Measurements from ENCODE around the gene FYCO1. TPM values are rescaled to one million over a fixed set of nuclear protein-coding genes. Genes with fewer than 3 reads are reported as not detected.

Gene FYCO1
- total RNA-seq, 1 donor from 2014 or later = 21.2 TPM

DNA sequence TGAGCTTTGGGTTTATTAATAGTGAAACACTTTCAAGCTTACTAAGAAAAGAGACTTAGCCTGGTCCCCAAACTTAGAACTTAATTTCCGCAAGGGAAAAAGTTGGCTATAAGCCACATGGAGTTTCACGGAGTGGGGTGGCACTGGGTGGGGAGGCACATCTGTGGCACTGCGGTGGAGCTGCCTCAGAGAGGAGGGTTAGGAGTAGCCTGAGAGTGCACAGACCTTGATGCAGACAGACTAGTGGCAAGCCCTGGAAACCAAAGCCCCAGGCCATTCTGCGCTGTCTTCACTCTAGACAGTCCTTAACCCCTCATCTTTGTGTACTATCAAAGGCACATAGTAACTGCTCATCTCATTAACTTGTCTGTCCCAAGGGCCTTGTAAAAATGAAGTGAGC is 30.4 kb downstream of the FYCO1 start:
- no peak for DNase-seq (ENCODE audit: low read depth, low spot score)

- no peak for DNase-seq (ENCODE audit: low read depth, low spot score)
Observed at GRCh38 chr3:45964139-45964538, 31.5 kb downstream of the FYCO1 start.

DNA sequence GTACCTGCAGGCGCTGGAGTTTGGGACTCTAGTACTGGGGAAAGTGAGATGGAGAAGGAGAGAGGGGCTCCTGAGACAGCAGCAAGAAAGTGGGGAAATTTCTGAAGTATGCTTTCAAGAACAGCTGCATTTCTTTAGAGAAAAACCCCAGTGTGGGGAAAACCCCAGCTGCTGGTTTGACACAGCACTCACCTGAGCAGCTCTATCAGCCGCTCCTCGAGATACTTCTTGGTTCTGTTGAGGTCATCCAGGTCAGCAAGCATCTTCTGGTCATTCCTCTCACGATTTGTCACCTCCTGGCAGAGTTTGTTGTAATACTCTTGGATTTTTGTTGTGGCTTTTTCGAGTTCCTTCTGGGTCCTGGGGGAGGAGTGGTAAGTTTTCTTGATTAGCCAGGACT is 33.6 kb downstream of the FYCO1 start:
- no peak for DNase-seq (ENCODE audit: low read depth, low spot score)

DNA sequence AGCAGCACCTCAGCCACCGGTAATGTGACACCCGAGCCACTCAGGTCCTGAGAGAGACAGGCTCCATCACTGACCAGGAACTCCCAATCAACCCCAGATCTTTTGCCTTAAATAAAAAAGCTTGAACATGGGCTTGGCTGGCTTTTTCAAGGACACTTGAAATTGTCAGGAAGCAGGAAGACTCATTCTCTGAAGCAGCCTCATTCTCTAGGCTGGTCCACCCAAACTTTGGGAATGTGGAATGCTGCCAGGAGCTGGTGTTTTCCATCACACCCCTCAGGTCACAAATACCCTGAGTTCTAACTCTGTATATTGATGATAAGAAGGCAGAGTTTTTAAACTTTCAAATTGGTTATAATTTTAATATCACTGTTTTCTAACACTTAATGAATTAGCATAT is 35.3 kb downstream of the FYCO1 start:
- DNase-seq (ENCODE audit: low read depth, low spot score) = no peak

- no peak for DNase-seq (ENCODE audit: low read depth, low spot score)
Observed at GRCh38 chr3:45959201-45959600, 36.4 kb downstream of the FYCO1 start.

DNA sequence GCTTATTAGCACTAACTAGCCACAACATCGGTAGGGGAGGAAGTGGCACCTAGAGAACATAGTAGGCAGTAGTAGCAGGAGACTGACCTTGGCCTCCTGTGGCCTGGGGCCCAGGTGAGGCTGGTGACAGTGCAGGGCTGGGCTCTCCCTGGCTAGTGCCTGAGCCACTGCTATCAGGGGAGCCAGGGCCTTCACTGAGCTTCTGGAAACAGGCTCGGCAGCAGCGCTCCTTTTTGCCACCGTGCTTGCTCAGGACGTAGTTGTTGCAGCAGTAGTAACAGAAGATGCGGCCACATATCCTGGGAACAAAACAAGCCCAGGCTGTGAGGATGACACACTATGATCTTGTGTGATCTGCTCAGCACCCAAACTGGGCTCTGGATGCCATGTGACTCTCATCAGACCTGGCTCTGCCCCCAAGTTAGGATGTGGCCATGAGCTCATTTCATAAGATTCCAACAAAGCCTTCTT is 37.3 kb downstream of the FYCO1 start:
- no peak for DNase-seq (ENCODE audit: low read depth, low spot score)

GRCh38 chr3:45957586-45957985 is 38.0 kb downstream of the FYCO1 start:
- DNase-seq (ENCODE audit: low read depth, low spot score) = no peak

- no peak for DNase-seq (ENCODE audit: low read depth, low spot score)
Observed at GRCh38 chr3:45955706-45956105, 39.9 kb downstream of the FYCO1 start.

DNA sequence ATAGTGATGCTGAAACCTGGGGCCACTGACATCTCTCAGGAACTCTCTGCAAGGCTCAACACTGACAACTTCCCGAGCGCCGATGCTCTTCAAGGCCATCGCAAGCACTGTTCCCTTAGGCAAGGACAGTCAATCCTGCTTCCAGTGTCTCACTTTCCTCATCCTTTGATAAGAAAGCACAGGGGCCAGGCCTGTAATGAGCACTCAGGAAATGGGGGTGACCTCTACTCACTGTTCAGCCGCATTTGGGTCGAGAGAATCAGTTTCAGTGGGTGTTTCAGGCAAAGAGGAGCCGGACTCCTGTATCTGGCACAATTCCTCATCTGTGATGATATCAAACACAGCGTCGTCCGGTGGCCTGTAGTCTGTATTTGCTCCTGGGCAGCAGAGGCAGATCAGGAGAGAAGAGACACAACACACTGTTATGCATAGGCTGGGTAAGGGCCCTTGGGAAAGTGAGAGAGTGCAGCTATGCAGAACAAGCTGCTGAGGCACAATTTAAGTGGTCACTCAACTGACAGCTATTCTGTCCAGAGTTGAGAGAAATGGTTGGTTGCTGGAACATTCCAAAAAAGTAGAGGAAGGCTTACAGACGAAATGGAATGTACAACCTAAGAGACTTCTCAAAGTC is 40.5 kb downstream of the FYCO1 start:
- no peak for DNase-seq (ENCODE audit: low read depth, low spot score)

- DNase-seq (ENCODE audit: low read depth, low spot score) = no peak
Observed at GRCh38 chr3:45954306-45954705, 41.3 kb downstream of the FYCO1 start.

DNA sequence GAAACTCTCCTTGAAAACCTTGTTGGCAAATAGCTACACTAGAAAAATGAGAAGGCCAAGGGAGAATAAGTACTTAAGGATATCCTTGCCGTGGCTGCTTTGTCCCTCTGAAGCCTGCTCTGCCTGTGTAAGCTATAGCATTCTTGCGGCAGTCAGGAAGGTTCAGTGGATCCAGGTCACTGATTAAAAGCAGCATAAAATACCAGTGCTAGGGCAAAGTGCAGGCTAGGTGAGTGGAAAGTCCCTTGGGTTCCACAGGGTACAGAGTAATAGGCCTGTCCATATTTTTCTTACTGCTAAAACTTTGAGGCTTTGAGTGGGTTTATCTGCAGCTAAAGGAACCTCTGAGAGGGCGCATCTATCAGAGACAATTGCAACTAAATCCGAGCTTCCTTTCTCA is 42.1 kb downstream of the FYCO1 start:
- no peak for DNase-seq (ENCODE audit: low read depth, low spot score)

DNA sequence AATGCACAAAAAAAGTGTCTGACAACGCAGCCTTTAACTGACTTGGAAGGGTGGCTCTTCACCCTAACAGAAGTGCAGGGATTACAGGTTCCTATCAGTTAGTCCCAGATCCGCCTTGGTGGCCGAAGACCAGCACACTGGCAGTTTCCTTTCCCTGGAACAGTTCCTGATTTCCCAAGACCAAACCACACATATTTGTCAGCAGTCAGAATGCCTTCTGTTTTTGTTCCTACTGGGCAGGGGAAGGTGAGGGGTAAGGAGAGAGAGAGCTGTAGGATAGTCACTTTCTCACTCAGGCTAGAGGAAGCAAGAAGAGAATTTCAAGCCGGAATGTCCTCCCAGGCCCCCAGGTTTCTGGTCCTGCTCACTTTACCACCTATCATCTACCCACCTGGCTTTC is 43.2 kb downstream of the FYCO1 start:
- no peak for DNase-seq (ENCODE audit: low read depth, low spot score)

- no peak for DNase-seq (ENCODE audit: low read depth, low spot score)
Observed at GRCh38 chr3:45951946-45952345, 43.7 kb downstream of the FYCO1 start.

- no peak for DNase-seq (ENCODE audit: low read depth, low spot score)
Observed at GRCh38 chr3:45950686-45951600, 44.7 kb downstream of the FYCO1 start.

DNA sequence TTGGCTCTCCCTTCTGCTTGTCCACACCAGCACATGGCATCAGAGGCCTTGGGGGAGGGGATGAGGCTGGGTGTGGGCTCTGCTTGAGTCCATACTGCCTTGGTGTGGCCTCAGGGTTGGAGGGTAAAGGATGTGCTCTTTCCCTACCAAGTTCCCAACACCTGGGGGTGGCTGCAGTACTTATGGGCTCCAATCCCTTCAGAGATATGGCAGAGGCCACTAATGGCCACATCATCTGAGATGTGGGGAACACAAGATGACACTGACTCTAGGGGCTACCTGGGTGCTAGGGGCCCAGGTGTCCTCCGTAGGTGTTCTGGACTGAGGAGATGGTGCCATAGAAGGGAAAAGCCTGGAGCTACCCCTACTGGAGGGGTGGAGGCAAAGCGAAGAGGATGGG is 45.5 kb downstream of the FYCO1 start:
- no peak for DNase-seq (ENCODE audit: low read depth, low spot score)

GRCh38 chr3:45949432-45949831 is 46.2 kb downstream of the FYCO1 start:
- no peak for DNase-seq (ENCODE audit: low read depth, low spot score)

DNA sequence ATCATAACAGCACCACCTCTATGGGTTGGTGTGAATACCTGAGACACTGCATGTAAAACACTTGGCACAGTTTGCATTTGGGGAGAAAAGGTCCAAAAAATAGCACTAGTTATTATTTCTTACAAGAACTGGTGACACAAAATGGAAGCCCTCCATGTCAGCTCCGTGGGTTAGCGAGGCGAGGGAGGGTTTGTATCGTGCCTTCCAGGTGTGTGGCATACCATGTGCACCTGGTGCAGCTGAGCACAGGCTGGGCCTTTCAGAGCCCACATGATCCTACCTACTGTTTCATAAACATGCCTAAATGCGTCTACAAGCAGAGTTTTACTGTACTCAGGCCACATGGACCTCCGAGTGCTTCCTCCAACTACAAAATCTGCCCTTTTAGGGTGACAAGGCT is 46.7 kb downstream of the FYCO1 start:
- no peak for DNase-seq (ENCODE audit: low read depth, low spot score)

DNA sequence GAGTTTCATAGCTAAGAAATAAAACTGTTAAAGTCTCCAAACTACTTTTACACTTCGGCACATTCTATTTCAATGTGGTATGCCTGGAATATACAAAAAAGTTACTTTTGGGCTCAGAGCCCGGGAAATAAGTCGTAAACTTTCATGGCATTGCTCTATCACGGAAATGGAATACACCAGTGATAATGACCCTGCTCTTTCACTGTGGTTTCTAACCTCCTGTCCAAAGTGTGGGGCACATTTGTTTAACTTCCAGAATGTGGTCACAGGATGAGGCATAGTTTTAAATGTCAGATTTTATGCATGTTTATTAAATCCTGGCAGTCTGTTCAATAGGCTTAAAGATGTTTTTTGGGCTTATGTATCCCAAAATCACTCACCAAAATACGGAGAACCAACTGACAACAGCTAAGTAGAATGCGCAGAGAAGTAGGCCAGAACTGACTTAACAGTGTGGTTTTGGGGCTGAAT is 47.3 kb downstream of the FYCO1 start:
- no peak for DNase-seq (ENCODE audit: low read depth, low spot score)

- DNase-seq (ENCODE audit: low read depth, low spot score) = no peak
Observed at GRCh38 chr3:45947361-45947760, 48.3 kb downstream of the FYCO1 start.

- DNase-seq (ENCODE audit: low read depth, low spot score) = no peak
Observed at GRCh38 chr3:45946875-45947274, 48.7 kb downstream of the FYCO1 start.

DNA sequence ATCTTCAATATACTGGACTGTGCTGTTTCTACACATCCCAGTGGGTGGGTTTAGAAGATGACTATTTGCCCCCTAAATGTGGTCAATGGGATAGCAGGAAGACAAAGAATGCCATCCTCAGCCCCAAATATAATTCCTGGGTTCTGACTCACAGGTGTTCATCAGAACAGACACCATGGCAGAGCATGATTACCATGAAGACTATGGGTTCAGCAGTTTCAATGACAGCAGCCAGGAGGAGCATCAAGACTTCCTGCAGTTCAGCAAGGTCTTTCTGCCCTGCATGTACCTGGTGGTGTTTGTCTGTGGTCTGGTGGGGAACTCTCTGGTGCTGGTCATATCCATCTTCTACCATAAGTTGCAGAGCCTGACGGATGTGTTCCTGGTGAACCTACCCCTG is 49.3 kb downstream of the FYCO1 start:
- no peak for DNase-seq (ENCODE audit: low read depth, low spot score)

DNA sequence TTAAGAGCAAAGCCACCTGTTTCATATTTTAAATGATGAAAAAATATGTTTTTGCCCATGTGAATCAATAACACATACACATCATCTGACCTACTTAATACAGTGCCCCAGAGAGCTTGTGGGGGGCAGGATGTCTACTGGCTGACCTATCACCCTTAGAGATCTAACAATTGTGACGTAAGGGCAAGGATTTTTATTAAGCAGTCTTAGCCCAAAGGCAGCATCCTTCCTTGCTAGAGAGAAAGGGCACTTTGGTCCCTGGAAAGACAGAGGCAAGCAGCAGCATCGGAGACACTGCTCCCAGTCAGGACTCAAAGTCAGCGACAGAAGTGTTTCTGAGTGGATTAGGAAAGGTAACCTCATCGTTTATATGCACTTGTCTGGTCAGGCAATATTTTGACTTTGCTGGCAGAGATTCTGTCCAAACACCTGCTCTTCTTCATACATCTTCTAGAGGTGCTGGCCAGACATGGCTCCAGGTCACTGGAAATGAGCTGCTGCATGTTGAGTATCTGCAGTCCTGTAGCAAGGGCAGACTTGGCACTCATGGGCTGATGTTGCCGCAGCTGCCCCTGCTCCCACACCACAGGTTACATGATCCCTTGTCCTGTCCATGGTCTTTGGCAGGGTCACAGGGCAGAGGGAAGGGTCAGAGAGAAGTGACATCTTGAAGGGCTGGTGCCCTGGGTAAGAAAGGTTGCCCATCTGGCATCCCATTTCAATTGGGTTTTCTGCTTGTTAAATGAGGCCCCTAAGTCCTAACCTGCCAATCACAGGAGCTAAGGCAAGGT is 50.6 kb downstream of the FYCO1 start:
- no peak for DNase-seq (ENCODE audit: low read depth, low spot score)
